NB4 (cell line): ENCODE measurements around the gene MCRIP2.

Experiments used
- DNase-seq: peaks from one replicate; pipeline ENCODE4 v3.0.0; 2010; ENCODE audit warnings: low read depth
- H3K4me3 ChIP-seq: one replicate; pipeline ENCODE4 v1.5.1; 2011; ENCODE audit warnings: mild to moderate bottlenecking, low read depth, low read length, moderate library complexity
- CTCF ChIP-seq: IDR thresholded peaks from one replicate; pipeline ENCODE4 v1.5.1; 2012; ENCODE audit warnings: low read depth, low read length
- MAX ChIP-seq: IDR thresholded peaks from 2 replicates; pipeline ENCODE4 v1.6.1; 2011; ENCODE audit warnings: low read depth, low read length
- MYC ChIP-seq: IDR thresholded peaks from 2 replicates; pipeline ENCODE4 v1.6.1; 2011; ENCODE audit warnings: low read depth, low read length
- POLR2A ChIP-seq: IDR thresholded peaks from 2 replicates; pipeline ENCODE4 v1.6.1; 2011; ENCODE audit warnings: mild to moderate bottlenecking; ENCODE audit not compliant: insufficient read length; ENCODE audit errors: extremely low read depth

MCRIP2 gene

GRCh38 chr16:660459-661183 is 19.0 kb downstream of the MCRIP2 start:
- H3K4me3 ChIP-seq: no peak overlapping the region
- no peak for TF ChIP-seq POLR2A
- no peak for TF ChIP-seq CTCF
- no peak for TF ChIP-seq MYC
- TF ChIP-seq MAX: no peak
- DNase-seq: no peak

GRCh38 chr16:661184-661821 is 19.7 kb downstream of the MCRIP2 start:
- no peak overlapping the region for H3K4me3 ChIP-seq
- no peak for DNase-seq
- TF ChIP-seq CTCF: no peak
- no peak for TF ChIP-seq MYC

- no peak overlapping the region for H3K4me3 ChIP-seq
- TF ChIP-seq POLR2A: no peak
- TF ChIP-seq MAX: no peak
- TF ChIP-seq MYC: no peak
- no peak for TF ChIP-seq CTCF
- DNase-seq: no peak
These were observed 20.5 kb downstream of the MCRIP2 start for GRCh38 chr16:662095-662494.

GRCh38 chr16:662597-662996 is 21.0 kb downstream of the MCRIP2 start:
- no peak for TF ChIP-seq CTCF
- no peak for TF ChIP-seq POLR2A
- TF ChIP-seq MYC: no peak
- no peak for TF ChIP-seq MAX
- DNase-seq: no peak
- H3K4me3 ChIP-seq: no peak overlapping the region

- no peak for DNase-seq
- TF ChIP-seq MYC (no peak), POLR2A (no peak), CTCF (no peak), MAX (no peak)
- no peak overlapping the region for H3K4me3 ChIP-seq
These were observed 24.9 kb downstream of the MCRIP2 start for GRCh38 chr16:666572-666971.
